Measurements from ENCODE around the gene HDAC5. TPM values are rescaled to one million over a fixed set of nuclear protein-coding genes. Genes with fewer than 3 reads are reported as not detected.

The HDAC5 gene
- polyA plus RNA-seq, 3 donors: 16.1 to 93.6 (median 24.7) TPM

- no peak overlapping the region for H3K27ac ChIP-seq (ENCODE audit: low read depth in 1 of 2, low read length in 2 of 2)
- intact Hi-C loops (cut with micrococcal nuclease): no loop called here
- Mint-ChIP-seq H3K36me3 (peaks cover 63 to 64% of the 10 kb centered on the region in 2 donors), H3K9me3 (no peaks in the 10 kb centered on the region), H3K27me3 (ENCODE audit: low read depth in 3 of 3) (peaks cover 0 to 2% (median 2%) of the 10 kb centered on the region in 3 donors), H3K4me3 (no peak overlapping the region), H3K4me1 (peaks cover 40% of the 10 kb centered on the region), H3K27ac (peak overlapping the region in 2 of 7 donors; percentile 42 to 77)
- peaks cover 24 to 35% of the 10 kb centered on the region in 2 donors for H3K4me1 ChIP-seq (ENCODE audit: control insufficient read depth in 1 of 2, insufficient read depth in 2 of 2, low read length in 2 of 2)
- TF ChIP-seq CTCF (IDR thresholded peaks at IDR 0.05): peak; percentile 78
- H4K20me1 ChIP-seq (ENCODE audit: insufficient read depth, low read length): peaks cover 100% of the 10 kb centered on the region
- H3K9ac ChIP-seq (ENCODE audit: insufficient read depth, low read length, poor library complexity, severe bottlenecking): no peak overlapping the region
- H3K4me2 ChIP-seq (replicated peaks; ENCODE audit: extremely low read depth, low read length, poor library complexity, severe bottlenecking): no peak overlapping the region
- no peaks in the 10 kb centered on the region for H3K27me3 ChIP-seq (ENCODE audit: control insufficient read depth in 2 of 2, insufficient read depth in 2 of 2, low read length in 2 of 2)
- 69% methylated on average over 7 of the region's 11 CpGs for WGBS (ENCODE audit: insufficient coverage)
- no peak overlapping the region for H2AFZ ChIP-seq (ENCODE audit: insufficient read depth, low read depth, low read length, poor library complexity, severe bottlenecking)
- peaks cover 27 to 54% of the 10 kb centered on the region in 2 donors for H3K36me3 ChIP-seq (replicated peaks in 1 of 2; ENCODE audit: control insufficient read depth in 1 of 2, insufficient read depth in 2 of 2, low read length in 2 of 2)
- no peak overlapping the region for H3K4me3 ChIP-seq (replicated peaks in 1 of 3; ENCODE audit: low read depth in 2 of 3, low read length in 3 of 3)
- no peaks in the 10 kb centered on the region for H3K9me3 ChIP-seq (replicated peaks in 1 of 2; ENCODE audit: control insufficient read depth in 1 of 2, insufficient read depth in 1 of 2, low read length in 2 of 2)
- peaks cover 34% of the 10 kb centered on the region for H3K79me2 ChIP-seq (ENCODE audit: insufficient read depth, low read length)
- no peak for DNase-seq
Observed at GRCh38 chr17:44115585-44116415, 7.6 kb downstream of the HDAC5 start.

- Mint-ChIP-seq H3K27me3 (ENCODE audit: low read depth in 3 of 3) (peaks cover 0 to 2% (median 2%) of the 10 kb centered on the region in 3 donors), H3K9me3 (no peaks in the 10 kb centered on the region), H3K4me3 (no peak overlapping the region), H3K36me3 (peaks cover 54 to 55% of the 10 kb centered on the region in 2 donors), H3K27ac (no peak overlapping the region), H3K4me1 (peaks cover 50% of the 10 kb centered on the region)
- no peak overlapping the region for H3K4me3 ChIP-seq (replicated peaks in 1 of 3; ENCODE audit: low read depth in 2 of 3, low read length in 3 of 3)
- no peak overlapping the region for H3K9ac ChIP-seq (ENCODE audit: insufficient read depth, low read length, poor library complexity, severe bottlenecking)
- H3K4me2 ChIP-seq (replicated peaks; ENCODE audit: extremely low read depth, low read length, poor library complexity, severe bottlenecking): no peak overlapping the region
- no peak for TF ChIP-seq CTCF (IDR thresholded peaks at IDR 0.05)
- H3K9me3 ChIP-seq (replicated peaks in 1 of 2; ENCODE audit: control insufficient read depth in 1 of 2, insufficient read depth in 1 of 2, low read length in 2 of 2): no peaks in the 10 kb centered on the region
- H3K79me2 ChIP-seq (ENCODE audit: insufficient read depth, low read length): peaks cover 33% of the 10 kb centered on the region
- H4K20me1 ChIP-seq (ENCODE audit: insufficient read depth, low read length): peaks cover 100% of the 10 kb centered on the region
- no peak overlapping the region for H2AFZ ChIP-seq (ENCODE audit: insufficient read depth, low read depth, low read length, poor library complexity, severe bottlenecking)
- 93% methylated on average over 5 of the region's 9 CpGs for WGBS (ENCODE audit: insufficient coverage)
- intact Hi-C loops (cut with micrococcal nuclease): no loop called here
- peaks cover 28 to 46% of the 10 kb centered on the region in 2 donors for H3K36me3 ChIP-seq (replicated peaks in 1 of 2; ENCODE audit: control insufficient read depth in 1 of 2, insufficient read depth in 2 of 2, low read length in 2 of 2)
- H3K27ac ChIP-seq (ENCODE audit: low read depth in 1 of 2, low read length in 2 of 2): no peak overlapping the region
- peaks cover 39 to 50% of the 10 kb centered on the region in 2 donors for H3K4me1 ChIP-seq (ENCODE audit: control insufficient read depth in 1 of 2, insufficient read depth in 2 of 2, low read length in 2 of 2)
- DNase-seq: no peak
- no peaks in the 10 kb centered on the region for H3K27me3 ChIP-seq (ENCODE audit: control insufficient read depth in 2 of 2, insufficient read depth in 2 of 2, low read length in 2 of 2)
Observed at GRCh38 chr17:44113868-44114840, 9.3 kb downstream of the HDAC5 start.

All from CD14-positive monocyte (primary cell).